HG03159 (cell line): ENCODE data around the gene LAPTM5.
"Not testable (repeated sequence)": the region's sequence is repeated elsewhere in the genome, so short reads cannot be mapped to it uniquely, and the experiment has no call there.

Experiments used
- ATAC-seq: cut with Tn5 transposase; IDR thresholded peaks from one replicate; pipeline ENCODE4 v1.9.1; 2021; ENCODE audit warnings: mild to moderate bottlenecking, moderate library complexity; ENCODE audit not compliant: unreplicated experiment

The LAPTM5 gene

GRCh38 chr1:30771005-30771404 lies 13.4 kb upstream of the LAPTM5 start:
- ATAC-seq: no peak

- no peak for ATAC-seq
Observed at GRCh38 chr1:30770150-30770549, 12.6 kb upstream of the LAPTM5 start.

GRCh38 chr1:30768830-30769718 lies 11.5 kb upstream of the LAPTM5 start:
- no peak for ATAC-seq

GRCh38 chr1:30768159-30768829 lies 10.7 kb upstream of the LAPTM5 start:
- ATAC-seq: no peak

GRCh38 chr1:30766948-30767347 lies 9.4 kb upstream of the LAPTM5 start:
- ATAC-seq: not testable (repeated sequence)

GRCh38 chr1:30765556-30766434 lies 8.2 kb upstream of the LAPTM5 start:
- no peak for ATAC-seq

- ATAC-seq: no peak
Observed at GRCh38 chr1:30764939-30765555, 7.5 kb upstream of the LAPTM5 start.

GRCh38 chr1:30764396-30764795 lies 6.8 kb upstream of the LAPTM5 start:
- ATAC-seq: no peak

- ATAC-seq: no peak
Observed at GRCh38 chr1:30763651-30764248, 6.2 kb upstream of the LAPTM5 start.

GRCh38 chr1:30762930-30763650 lies 5.5 kb upstream of the LAPTM5 start:
- no peak for ATAC-seq

- ATAC-seq: no peak
Observed at GRCh38 chr1:30762152-30762929, 4.8 kb upstream of the LAPTM5 start.

- no peak for ATAC-seq
Observed at GRCh38 chr1:30761381-30762151, 4.0 kb upstream of the LAPTM5 start.

GRCh38 chr1:30760596-30761324 lies 3.2 kb upstream of the LAPTM5 start:
- no peak for ATAC-seq

- no peak for ATAC-seq
Observed at GRCh38 chr1:30759718-30760281, 2.2 kb upstream of the LAPTM5 start.

GRCh38 chr1:30758785-30759380 lies 1.3 kb upstream of the LAPTM5 start:
- ATAC-seq: no peak

GRCh38 chr1:30758121-30758688 lies 631 bp upstream of the LAPTM5 start:
- ATAC-seq: no peak
